ENCODE data around the gene CD163L1.

CD163L1 gene

DNA sequence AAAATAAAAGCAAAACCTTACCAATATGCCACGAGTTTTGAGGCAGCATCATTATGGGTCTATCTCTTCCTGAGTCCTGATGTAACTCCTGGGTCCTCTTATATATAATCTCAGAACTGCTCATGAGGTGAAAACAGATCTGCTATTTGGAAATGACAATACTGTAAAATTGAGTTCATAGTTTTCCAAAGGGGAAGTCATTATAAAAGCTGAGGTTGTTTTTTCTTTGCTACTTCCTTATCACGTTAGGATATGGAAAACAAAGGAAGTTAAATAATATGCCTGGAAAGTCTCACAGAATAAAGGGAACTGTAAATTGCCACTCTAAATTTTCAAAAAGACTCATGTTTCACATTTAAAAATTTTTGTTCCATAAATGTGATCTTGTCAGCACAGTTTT, at the start of gene CD163L1:
TSS of gene CD163L1 (minus strand) at position 78 of the 400 bp plus-strand sequence. CDS start at position 52, 26 bp downstream.
- TF ChIP-seq EP300 (IDR thresholded peaks at IDR 0.05; ENCODE audit: borderline replicate concordance) (no peak), YY1 (IDR thresholded peaks at IDR 0.05; ENCODE audit: low read depth) (no peak), NFIC (IDR thresholded peaks at IDR 0.05) (no peak), CREB1 (IDR thresholded peaks at IDR 0.05; ENCODE audit: low read depth) (no peak), EGR1 (IDR thresholded peaks at IDR 0.05) (no peak), TEAD4 (IDR thresholded peaks at IDR 0.05) (no peak), TAF1 (IDR thresholded peaks at IDR 0.05; ENCODE audit: low read depth) (no peak), ZBTB7A (IDR thresholded peaks at IDR 0.05; ENCODE audit: low read depth) (no peak), CEBPB (IDR thresholded peaks at IDR 0.05) (no peak), TCF12 (IDR thresholded peaks at IDR 0.05; ENCODE audit: low read depth) (no peak), FOXM1 (IDR thresholded peaks at IDR 0.05; ENCODE audit: borderline replicate concordance, low read depth) (no peak), RAD21 (IDR thresholded peaks at IDR 0.05; ENCODE audit: low read depth) (no peak)
- TF ChIP-seq, protein P1, sequence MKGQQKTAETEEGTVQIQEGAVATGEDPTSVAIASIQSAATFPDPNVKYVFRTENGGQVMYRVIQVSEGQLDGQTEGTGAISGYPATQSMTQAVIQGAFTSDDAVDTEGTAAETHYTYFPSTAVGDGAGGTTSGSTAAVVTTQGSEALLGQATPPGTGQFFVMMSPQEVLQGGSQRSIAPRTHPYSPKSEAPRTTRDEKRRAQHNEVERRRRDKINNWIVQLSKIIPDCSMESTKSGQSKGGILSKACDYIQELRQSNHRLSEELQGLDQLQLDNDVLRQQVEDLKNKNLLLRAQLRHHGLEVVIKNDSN (IDR thresholded peaks at IDR 0.05), result no peak
- TF ChIP-seq, protein P2, sequence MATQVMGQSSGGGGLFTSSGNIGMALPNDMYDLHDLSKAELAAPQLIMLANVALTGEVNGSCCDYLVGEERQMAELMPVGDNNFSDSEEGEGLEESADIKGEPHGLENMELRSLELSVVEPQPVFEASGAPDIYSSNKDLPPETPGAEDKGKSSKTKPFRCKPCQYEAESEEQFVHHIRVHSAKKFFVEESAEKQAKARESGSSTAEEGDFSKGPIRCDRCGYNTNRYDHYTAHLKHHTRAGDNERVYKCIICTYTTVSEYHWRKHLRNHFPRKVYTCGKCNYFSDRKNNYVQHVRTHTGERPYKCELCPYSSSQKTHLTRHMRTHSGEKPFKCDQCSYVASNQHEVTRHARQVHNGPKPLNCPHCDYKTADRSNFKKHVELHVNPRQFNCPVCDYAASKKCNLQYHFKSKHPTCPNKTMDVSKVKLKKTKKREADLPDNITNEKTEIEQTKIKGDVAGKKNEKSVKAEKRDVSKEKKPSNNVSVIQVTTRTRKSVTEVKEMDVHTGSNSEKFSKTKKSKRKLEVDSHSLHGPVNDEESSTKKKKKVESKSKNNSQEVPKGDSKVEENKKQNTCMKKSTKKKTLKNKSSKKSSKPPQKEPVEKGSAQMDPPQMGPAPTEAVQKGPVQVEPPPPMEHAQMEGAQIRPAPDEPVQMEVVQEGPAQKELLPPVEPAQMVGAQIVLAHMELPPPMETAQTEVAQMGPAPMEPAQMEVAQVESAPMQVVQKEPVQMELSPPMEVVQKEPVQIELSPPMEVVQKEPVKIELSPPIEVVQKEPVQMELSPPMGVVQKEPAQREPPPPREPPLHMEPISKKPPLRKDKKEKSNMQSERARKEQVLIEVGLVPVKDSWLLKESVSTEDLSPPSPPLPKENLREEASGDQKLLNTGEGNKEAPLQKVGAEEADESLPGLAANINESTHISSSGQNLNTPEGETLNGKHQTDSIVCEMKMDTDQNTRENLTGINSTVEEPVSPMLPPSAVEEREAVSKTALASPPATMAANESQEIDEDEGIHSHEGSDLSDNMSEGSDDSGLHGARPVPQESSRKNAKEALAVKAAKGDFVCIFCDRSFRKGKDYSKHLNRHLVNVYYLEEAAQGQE (IDR thresholded peaks at IDR 0.05; ENCODE audit: low read depth), result no peak
- TF ChIP-seq, protein P3, sequence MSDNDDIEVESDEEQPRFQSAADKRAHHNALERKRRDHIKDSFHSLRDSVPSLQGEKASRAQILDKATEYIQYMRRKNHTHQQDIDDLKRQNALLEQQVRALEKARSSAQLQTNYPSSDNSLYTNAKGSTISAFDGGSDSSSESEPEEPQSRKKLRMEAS (IDR thresholded peaks at IDR 0.05), result no peak

DNA sequence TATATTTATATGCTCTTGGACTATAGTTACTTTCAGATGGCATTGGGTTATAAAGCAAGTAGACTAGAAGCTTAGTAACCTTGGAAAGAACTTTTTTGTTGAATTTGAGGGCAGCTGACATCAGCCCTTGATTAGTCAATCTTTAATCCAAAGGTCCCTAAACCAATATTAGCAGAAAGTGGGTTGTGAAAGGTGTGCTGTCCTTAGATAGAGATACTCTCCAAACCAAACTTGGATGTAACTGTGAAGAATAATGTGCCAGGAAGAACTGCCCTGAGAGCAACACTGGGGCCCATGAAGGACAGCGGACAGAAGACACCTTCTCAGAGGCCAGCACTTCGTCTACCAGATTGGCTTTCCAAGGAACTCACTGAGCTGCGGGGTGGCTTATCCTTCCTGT, 49.1 kb upstream of the CD163L1 start:
- TF ChIP-seq, protein P1 (IDR thresholded peaks at IDR 0.05), result no peak
- TF ChIP-seq, protein P3 (IDR thresholded peaks at IDR 0.05), result no peak
- TF ChIP-seq TCF12 (IDR thresholded peaks at IDR 0.05; ENCODE audit: low read depth), result no peak
- TF ChIP-seq CREB1 (IDR thresholded peaks at IDR 0.05; ENCODE audit: low read depth), result no peak

DNA sequence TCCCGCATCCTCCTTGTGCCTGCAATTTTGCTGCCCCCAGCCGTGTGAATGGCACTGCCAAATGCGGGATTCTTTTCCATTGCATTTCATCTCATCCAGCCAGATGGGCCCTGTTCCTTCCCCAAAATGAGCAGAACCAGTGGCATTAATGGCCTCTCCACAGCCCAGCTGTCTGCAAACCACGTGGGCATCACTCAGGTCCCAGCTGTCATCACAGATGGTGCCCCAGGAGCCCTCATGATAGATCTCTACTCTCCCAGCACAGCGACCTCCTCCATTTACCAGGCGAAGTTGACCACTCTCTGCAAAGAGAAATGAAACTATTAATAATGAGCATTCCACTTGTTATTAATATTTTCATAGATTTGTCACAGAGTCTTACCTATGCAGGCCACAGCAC, 42.6 kb upstream of the CD163L1 start:
- TF ChIP-seq ZBTB7A (IDR thresholded peaks at IDR 0.05; ENCODE audit: low read depth), result no peak
- TF ChIP-seq CEBPB (IDR thresholded peaks at IDR 0.05), result no peak

DNA sequence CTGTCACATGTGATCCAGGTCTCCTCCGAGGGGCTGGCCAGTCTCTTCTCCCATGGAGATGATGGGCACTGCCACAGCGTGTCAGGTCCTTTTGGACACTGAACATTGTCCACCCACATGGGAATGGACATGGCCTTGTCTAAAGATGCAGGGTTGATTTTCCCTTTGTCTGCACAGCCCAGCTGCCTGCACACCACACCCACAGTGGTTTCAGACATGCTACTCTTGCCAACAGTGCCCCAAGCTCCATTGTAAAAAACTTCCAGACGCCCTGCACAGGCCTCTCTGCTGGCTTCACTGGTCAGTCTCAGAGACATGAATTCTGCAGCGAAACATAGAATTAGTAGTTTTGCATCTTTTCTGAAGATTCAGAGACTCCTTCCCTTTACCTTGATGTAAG, 41.1 kb upstream of the CD163L1 start:
- TF ChIP-seq NFIC (IDR thresholded peaks at IDR 0.05) (no peak), TAF1 (IDR thresholded peaks at IDR 0.05; ENCODE audit: low read depth) (no peak), CREB1 (IDR thresholded peaks at IDR 0.05; ENCODE audit: low read depth) (no peak), TCF12 (IDR thresholded peaks at IDR 0.05; ENCODE audit: low read depth) (no peak), ZBTB7A (IDR thresholded peaks at IDR 0.05; ENCODE audit: low read depth) (no peak), CEBPB (IDR thresholded peaks at IDR 0.05) (no peak), RAD21 (IDR thresholded peaks at IDR 0.05; ENCODE audit: low read depth) (no peak), TEAD4 (IDR thresholded peaks at IDR 0.05) (no peak), YY1 (IDR thresholded peaks at IDR 0.05; ENCODE audit: low read depth) (no peak), EGR1 (IDR thresholded peaks at IDR 0.05) (no peak), FOXM1 (IDR thresholded peaks at IDR 0.05; ENCODE audit: borderline replicate concordance, low read depth) (no peak), EP300 (IDR thresholded peaks at IDR 0.05; ENCODE audit: borderline replicate concordance) (no peak)
- TF ChIP-seq, protein P1 (IDR thresholded peaks at IDR 0.05), result no peak
- TF ChIP-seq, protein P2 (IDR thresholded peaks at IDR 0.05; ENCODE audit: low read depth), result no peak
- TF ChIP-seq, protein P3 (IDR thresholded peaks at IDR 0.05), result no peak

DNA sequence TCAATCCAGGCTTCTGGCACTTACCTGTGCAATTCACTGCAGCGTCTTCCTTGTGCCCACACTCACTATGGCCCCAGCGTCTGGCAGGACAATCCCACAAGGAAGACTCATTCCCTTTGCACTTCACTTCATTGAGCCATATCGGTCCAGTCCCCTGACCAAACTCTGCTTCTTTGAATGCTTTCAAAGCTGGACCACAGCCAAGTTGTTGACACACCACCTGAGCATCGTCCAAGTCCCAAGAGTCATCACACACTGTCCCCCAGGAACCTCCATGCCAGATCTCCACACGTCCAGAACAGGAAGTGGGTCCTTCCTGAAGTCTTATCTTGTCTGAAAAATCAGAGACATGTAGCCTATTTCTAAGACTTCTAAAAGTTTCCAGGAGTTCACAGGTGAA, 39.4 kb upstream of the CD163L1 start:
- TF ChIP-seq CEBPB (IDR thresholded peaks at IDR 0.05) (no peak), EGR1 (IDR thresholded peaks at IDR 0.05) (no peak), RAD21 (IDR thresholded peaks at IDR 0.05; ENCODE audit: low read depth) (no peak)
- TF ChIP-seq, protein P3 (IDR thresholded peaks at IDR 0.05), result no peak

DNA sequence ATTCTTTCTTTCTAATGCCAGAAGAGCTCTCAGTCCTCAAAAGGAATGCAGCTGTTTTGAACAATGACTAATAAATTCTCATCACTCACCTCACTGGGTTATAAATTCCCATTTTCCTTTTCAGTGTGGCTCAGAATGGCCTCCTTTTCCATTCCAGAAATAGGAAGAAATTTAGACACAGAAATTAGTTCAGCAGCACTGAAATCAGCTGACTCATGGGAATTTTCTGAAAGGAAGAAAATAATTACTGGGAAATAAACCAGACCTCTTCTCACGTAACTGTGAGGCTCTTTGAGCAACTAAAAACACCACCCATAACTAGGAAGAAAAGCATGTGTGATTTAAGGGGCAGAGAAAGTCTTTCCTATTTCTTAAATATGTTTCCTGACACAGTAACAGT, 35.8 kb upstream of the CD163L1 start:
- TF ChIP-seq, protein P1 (IDR thresholded peaks at IDR 0.05), result no peak
- TF ChIP-seq, protein P3 (IDR thresholded peaks at IDR 0.05), result no peak
- TF ChIP-seq NFIC (IDR thresholded peaks at IDR 0.05) (no peak), YY1 (IDR thresholded peaks at IDR 0.05; ENCODE audit: low read depth) (no peak), EP300 (IDR thresholded peaks at IDR 0.05; ENCODE audit: borderline replicate concordance) (no peak), ZBTB7A (IDR thresholded peaks at IDR 0.05; ENCODE audit: low read depth) (no peak), FOXM1 (IDR thresholded peaks at IDR 0.05; ENCODE audit: borderline replicate concordance, low read depth) (no peak), TEAD4 (IDR thresholded peaks at IDR 0.05) (no peak), EGR1 (IDR thresholded peaks at IDR 0.05) (no peak)
- TF ChIP-seq, protein P2 (IDR thresholded peaks at IDR 0.05; ENCODE audit: low read depth), result no peak
